NCI-H128 (cell line): Measurements from ENCODE around the gene TRIM47.
"Not testable (repeated sequence)": the region's sequence is repeated elsewhere in the genome, so short reads cannot be mapped to it uniquely, and the experiment has no call there.

Experiments
- DNase-seq: peaks from one replicate; lab custom pipeline; 2025; ENCODE audit not compliant: unreplicated experiment; lab: John Stamatoyannopoulos, UW

The TRIM47 gene

GRCh38 chr17:75892556-75893224 is 14.3 kb upstream of the TRIM47 start:
- no peak for DNase-seq

- DNase-seq, result no peak
These were observed 13.5 kb upstream of the TRIM47 start for GRCh38 chr17:75891605-75892555.

GRCh38 chr17:75891022-75891604 is 12.7 kb upstream of the TRIM47 start:
- no peak for DNase-seq

GRCh38 chr17:75889454-75889853 is 11.1 kb upstream of the TRIM47 start:
- no peak for DNase-seq

- DNase-seq, result no peak
These were observed 10.1 kb upstream of the TRIM47 start for GRCh38 chr17:75888484-75888883.

GRCh38 chr17:75885860-75886259 is 7.5 kb upstream of the TRIM47 start:
- not testable (repeated sequence) for DNase-seq

- DNase-seq, result no peak
These were observed 7.0 kb upstream of the TRIM47 start for GRCh38 chr17:75885431-75885830.

- no peak for DNase-seq
These were observed 3.5 kb upstream of the TRIM47 start for GRCh38 chr17:75881678-75882454.

GRCh38 chr17:75880266-75880665 is 1.9 kb upstream of the TRIM47 start:
- DNase-seq, result no peak

- no peak for DNase-seq
These were observed 618 bp downstream of the TRIM47 start for GRCh38 chr17:75877752-75878173.

- no peak for DNase-seq
These were observed 1.2 kb downstream of the TRIM47 start for GRCh38 chr17:75876938-75877751.

GRCh38 chr17:75876190-75876937 is 2.0 kb downstream of the TRIM47 start:
- no peak for DNase-seq

GRCh38 chr17:75875940-75876189 is 2.5 kb downstream of the TRIM47 start:
- DNase-seq, result no peak

- DNase-seq, result no peak
These were observed 3.0 kb downstream of the TRIM47 start for GRCh38 chr17:75875182-75875939.

- DNase-seq, result no peak
These were observed 3.8 kb downstream of the TRIM47 start for GRCh38 chr17:75874323-75875181.

- DNase-seq, result no peak
These were observed 4.6 kb downstream of the TRIM47 start for GRCh38 chr17:75873587-75874322.
